Esophagus (tissue), 2 donors: Measurements from ENCODE around the gene VIPR1. TPM values are rescaled to one million over a fixed set of nuclear protein-coding genes. Genes with fewer than 3 reads are reported as not detected.
A peak's percentile ranks its signal among the peaks of the same experiment; 100 is the strongest.
"Not testable (repeated sequence)": the region's sequence is repeated elsewhere in the genome, so short reads cannot be mapped to it uniquely, and the experiment has no call there.

ENCODE experiments used
- H3K27ac ChIP-seq, 2 donors: one replicate each; pipeline ENCODE4 v1.5.1; 2013; ENCODE audit warnings: low read depth in 2 of 2, mild to moderate bottlenecking in 2 of 2, inconsistent platforms in 1 of 2, low read length in 1 of 2, moderate library complexity in 1 of 2
- H3K27me3 ChIP-seq, 2 donors: one replicate each; pipeline ENCODE4 v1.6.1; 2013; ENCODE audit warnings: low read length in 2 of 2, control low read depth in 1 of 2, mild to moderate bottlenecking in 1 of 2; ENCODE audit not compliant: insufficient read depth in 2 of 2, control insufficient read depth in 1 of 2
- H3K36me3 ChIP-seq, 2 donors: one replicate each; pipeline ENCODE4 v1.6.1; 2013; ENCODE audit warnings: low read length in 1 of 2; ENCODE audit not compliant: control insufficient read depth in 2 of 2, insufficient read depth in 2 of 2
- H3K4me1 ChIP-seq, 2 donors: one replicate each; pipeline ENCODE4 v1.6.1; 2013; ENCODE audit warnings: low read length in 1 of 2; ENCODE audit not compliant: control insufficient read depth in 2 of 2, insufficient read depth in 2 of 2
- H3K4me3 ChIP-seq, 2 donors: one replicate each; pipeline ENCODE4 v1.5.1; 2013; ENCODE audit warnings: low read length in 2 of 2, mild to moderate bottlenecking in 2 of 2, low read depth in 1 of 2, moderate library complexity in 1 of 2
- H3K9me3 ChIP-seq, 2 donors: one replicate each; pipeline ENCODE4 v1.6.1; 2013; ENCODE audit warnings: mild to moderate bottlenecking in 2 of 2, low read depth in 1 of 2, low read length in 1 of 2, moderate library complexity in 1 of 2; ENCODE audit not compliant: control insufficient read depth in 2 of 2, insufficient read depth in 1 of 2
- WGBS, 2 donors: extraction: QIAGEN DNeasy Blood & Tissue Kit; methylation state at CpG; one replicate each; pipeline ENCODE4 v1.1.7; 2013; 5-methylcytosine and 5-hydroxymethylcytosine counted together
- polyA plus RNA-seq, 2 donors: library from polyadenylated mRNA; stranded (reverse); fragments of 200-250 nt; gene quantifications; one replicate each; pipeline ENCODE4 v1.2.3, GENCODE V29; 2013
- donor health status: healthy with polysubstance abuse.
- donor health status: Bipolar disorder and iron deficiency.

VIPR1 gene
- polyA plus RNA-seq, 2 donors, result 3.6 to 7.0 TPM

- Histone ChIP-seq H3K27ac (no peak overlapping the region), H3K4me3 (no peak overlapping the region), H3K9me3 (no peaks in the 10 kb centered on the region), H3K36me3 (peaks cover 0 to 3% of the 10 kb centered on the region in 2 donors), H3K27me3 (no peaks in the 10 kb centered on the region), H3K4me1 (no peaks in the 10 kb centered on the region)
- 67 to 76% methylated on average over 3 of the region's 3 CpGs for WGBS, 2 donors
These were observed 53.7 kb downstream of the VIPR1 start for GRCh38 chr3:42556089-42556632.

DNA sequence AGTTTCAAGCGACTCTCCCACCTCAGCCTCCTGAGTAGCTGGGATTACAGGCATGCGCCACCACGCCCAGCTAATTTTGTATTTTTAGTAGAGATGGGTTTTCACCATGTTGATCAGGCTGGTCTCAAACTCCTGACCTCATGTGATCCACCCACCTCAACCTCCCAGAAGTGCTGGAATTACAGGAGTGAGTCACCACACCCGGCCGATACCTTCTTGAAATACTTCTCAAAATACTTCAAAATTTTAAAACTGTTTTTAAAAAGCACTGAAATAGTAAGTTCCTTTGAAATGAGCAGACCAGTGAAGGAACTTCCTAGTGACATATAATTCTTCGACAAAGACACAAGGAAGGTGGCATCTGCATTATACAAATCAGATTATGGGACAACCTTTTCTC is 54.4 kb downstream of the VIPR1 start:
- H3K27ac ChIP-seq, H3K4me3 ChIP-seq, H3K4me1 ChIP-seq, H3K27me3 ChIP-seq, H3K36me3 ChIP-seq, H3K9me3 ChIP-seq: not testable (repeated sequence)
- 84 to 91% methylated on average over 6 of the region's 6 CpGs for WGBS, 2 donors

GRCh38 chr3:42557854-42558253 is 55.4 kb downstream of the VIPR1 start:
- Histone ChIP-seq H3K4me3 (no peak overlapping the region), H3K27me3 (no peaks in the 10 kb centered on the region), H3K9me3 (no peaks in the 10 kb centered on the region), H3K27ac (no peak overlapping the region), H3K36me3 (no peaks in the 10 kb centered on the region), H3K4me1 (no peaks in the 10 kb centered on the region)

- Histone ChIP-seq H3K4me3 (no peak overlapping the region), H3K4me1 (no peaks in the 10 kb centered on the region), H3K9me3 (no peaks in the 10 kb centered on the region), H3K27ac (no peak overlapping the region), H3K27me3 (no peaks in the 10 kb centered on the region), H3K36me3 (peaks cover 3 to 4% of the 10 kb centered on the region in 2 donors)
- 55 to 74% methylated on average over 3 of the region's 3 CpGs for WGBS, 2 donors
These were observed 59.8 kb downstream of the VIPR1 start for GRCh38 chr3:42562047-42562907.

DNA sequence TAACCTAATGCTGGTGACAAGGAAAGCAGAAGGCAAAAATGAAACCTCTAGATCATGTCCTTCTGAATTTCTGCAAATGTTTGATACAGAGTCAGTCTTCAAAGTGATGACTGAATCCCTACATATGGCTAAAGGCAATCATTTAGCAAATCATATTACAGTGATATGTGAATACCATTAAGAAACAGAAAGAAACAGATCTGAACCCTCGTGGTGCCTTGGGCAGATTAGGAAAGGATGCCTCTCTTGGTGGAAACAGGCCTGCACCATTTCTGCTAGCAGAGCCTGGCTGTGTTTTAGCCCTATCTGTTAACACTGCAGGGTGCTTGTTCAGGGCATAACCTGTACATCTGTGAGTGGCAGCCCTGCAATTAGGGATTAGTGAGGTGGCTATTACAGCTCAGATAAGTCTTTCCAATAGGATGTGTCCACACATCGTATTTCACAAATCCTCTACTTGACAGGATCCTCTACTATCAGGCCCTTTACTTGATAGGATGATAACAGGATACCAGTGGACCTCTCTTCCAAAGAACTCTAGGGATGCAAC is 67.2 kb downstream of the VIPR1 start:
- H3K36me3 ChIP-seq, result no peaks in the 10 kb centered on the region
- no peaks in the 10 kb centered on the region for H3K9me3 ChIP-seq
- no peaks in the 10 kb centered on the region for H3K4me1 ChIP-seq
- H3K27me3 ChIP-seq, result no peaks in the 10 kb centered on the region
- no peak overlapping the region for H3K4me3 ChIP-seq
- 58 to 83% methylated on average over 2 of the region's 2 CpGs for WGBS, 2 donors
- H3K27ac ChIP-seq, result no peak overlapping the region

DNA sequence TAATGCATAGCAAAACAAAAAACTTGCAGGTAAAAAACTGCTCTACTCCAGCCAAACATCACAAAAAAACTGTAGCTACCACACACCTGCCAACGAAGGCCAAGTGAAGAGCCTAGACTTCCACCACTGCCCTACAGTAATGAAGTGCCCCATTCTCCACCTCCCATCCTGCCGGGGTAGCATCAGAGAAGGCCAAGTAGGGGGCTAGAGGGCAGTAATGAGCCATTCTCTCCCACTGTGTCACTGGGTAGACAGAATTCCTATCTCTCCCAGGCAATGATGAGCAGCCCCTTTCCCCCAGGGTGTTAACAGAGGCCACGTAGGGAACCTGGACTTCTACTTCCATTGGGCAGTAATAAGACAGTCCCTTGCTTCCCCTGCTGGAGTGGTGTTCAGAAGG is 69.8 kb downstream of the VIPR1 start:
- Histone ChIP-seq H3K4me1 (no peaks in the 10 kb centered on the region), H3K36me3 (no peaks in the 10 kb centered on the region), H3K9me3 (no peaks in the 10 kb centered on the region), H3K4me3 (no peak overlapping the region), H3K27me3 (no peaks in the 10 kb centered on the region), H3K27ac (no peak overlapping the region)
- WGBS, 2 donors, result 64 to 71% methylated on average over 3 of the region's 3 CpGs

DNA sequence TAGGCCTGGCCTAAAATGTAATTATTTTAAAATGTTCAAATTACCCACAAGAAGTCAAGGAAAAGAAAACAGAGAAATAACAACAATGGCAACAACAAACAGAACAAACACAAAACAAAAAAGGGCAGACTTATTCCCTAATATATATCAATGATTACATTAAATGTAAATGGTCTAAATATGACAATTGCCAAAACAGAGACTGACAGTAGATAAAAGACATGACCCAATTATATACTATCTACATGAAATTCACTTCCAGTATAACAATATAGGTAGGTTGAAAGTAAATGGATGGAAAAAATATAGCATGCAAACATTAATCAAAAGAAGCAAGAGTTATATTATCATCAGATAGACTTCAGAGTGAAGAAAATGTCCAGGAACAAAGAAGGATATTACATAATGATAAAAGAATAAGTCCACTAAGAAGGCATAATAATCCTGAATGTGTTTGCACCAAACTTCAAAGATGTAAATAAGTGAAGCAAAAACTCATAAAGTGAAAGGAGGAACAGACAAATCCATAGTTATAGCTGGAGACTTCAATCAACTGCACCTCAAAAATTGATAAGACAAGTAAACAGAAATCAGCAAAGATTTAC is 72.8 kb downstream of the VIPR1 start:
- H3K4me1 ChIP-seq, result no peaks in the 10 kb centered on the region
- H3K27me3 ChIP-seq, result no peaks in the 10 kb centered on the region
- H3K9me3 ChIP-seq, result no peaks in the 10 kb centered on the region
- no peak overlapping the region for H3K4me3 ChIP-seq
- H3K27ac ChIP-seq, result no peak overlapping the region
- no peaks in the 10 kb centered on the region for H3K36me3 ChIP-seq

DNA sequence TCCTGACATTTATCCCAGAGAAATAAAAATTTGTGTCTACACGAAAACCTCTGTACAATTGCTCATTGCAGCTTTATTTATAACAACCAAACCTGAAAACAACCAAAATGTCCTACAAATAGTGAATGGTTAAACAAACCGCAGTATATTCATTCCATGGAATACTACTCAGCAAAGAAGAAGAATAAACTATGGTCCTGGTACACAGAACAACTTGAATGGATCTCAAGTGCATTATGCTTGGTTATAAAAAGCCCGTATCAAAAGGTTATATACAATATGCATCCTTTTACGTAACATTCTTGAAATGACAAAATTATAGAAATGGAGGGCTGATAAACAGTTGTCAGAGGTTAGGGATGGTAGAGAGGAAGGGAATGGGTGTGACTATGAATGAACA is 75.6 kb downstream of the VIPR1 start:
- H3K4me3 ChIP-seq, result no peak overlapping the region
- H3K36me3 ChIP-seq, result no peaks in the 10 kb centered on the region
- no peaks in the 10 kb centered on the region for H3K4me1 ChIP-seq
- no peaks in the 10 kb centered on the region for H3K27me3 ChIP-seq
- H3K9me3 ChIP-seq, result no peaks in the 10 kb centered on the region
- H3K27ac ChIP-seq, result no peak overlapping the region
- 96 to 97% methylated on average over 4 of the region's 4 CpGs for WGBS, 2 donors

GRCh38 chr3:42579346-42579745 is 76.9 kb downstream of the VIPR1 start:
- not testable (repeated sequence) for H3K4me1 ChIP-seq, H3K27ac ChIP-seq, H3K36me3 ChIP-seq, H3K9me3 ChIP-seq, H3K4me3 ChIP-seq, H3K27me3 ChIP-seq
- WGBS, 2 donors, result 98% methylated on average over 4 of the region's 4 CpGs

- Histone ChIP-seq H3K4me1 (no peaks in the 10 kb centered on the region), H3K4me3 (peak overlapping the region; percentile 49 to 77), H3K9me3 (no peaks in the 10 kb centered on the region), H3K27ac (peak overlapping the region; percentile 88 to 91), H3K36me3 (no peaks in the 10 kb centered on the region), H3K27me3 (no peaks in the 10 kb centered on the region)
- 0 to 1% methylated on average over 7 to 11 of the region's 11 CpGs for WGBS, 2 donors
These were observed 78.9 kb downstream of the VIPR1 start for GRCh38 chr3:42581400-42581708.
